K562 (cell line): ENCODE data around the gene SMAGP. TPM values are rescaled to one million over a fixed set of nuclear protein-coding genes. Genes with fewer than 3 reads are reported as not detected.

ENCODE experiments used
- ATAC-seq: fragments of 200-7000 bp; cut with Tn5 transposase; 3 replicates; pipeline ENCODE4 v1.9.1; 2020; ENCODE audit warnings: moderate library complexity
- BruUV-seq: library from RNA; stranded (reverse); fragments of 400-500 nt; replicated peaks from 2 replicates; lab custom pipeline; 2021; lab: Mats Ljungman, UMichigan
- CTCF ChIA-PET: fragments of 300-600 bp; formaldehyde crosslinking; extraction: SDS; loops from one replicate; lab custom pipeline; 2021; ENCODE audit warnings: low intra/inter-chr PET ratio; lab: Yijun Ruan, JAX
- POLR2A ChIA-PET: fragments of 300-600, 350-650 bp; sonication (Branson Sonifier 250); formaldehyde crosslinking; extraction: SDS; loops from one replicate; lab custom pipeline; 2021; ENCODE audit warnings: antibody characterized with exemption, inconsistent platforms; lab: Yijun Ruan, JAX
- DNase-seq, 4 experiments: peaks; one replicate each; pipeline versions ENCODE4 v3.0.0 to v3.0.0-alpha.2; 2011 to 2018; ENCODE audit warnings: low spot score in 3 of 4, mixed read lengths in 3 of 4; ENCODE audit errors: extremely low read depth in 1 of 4
- FAIRE-seq: peaks from 2 replicates; lab custom pipeline; 2011; peaks lifted over from hg19 to GRCh38; lab: Jason Lieb, UNC
- H2AFZ ChIP-seq: 2 replicates; pipeline ENCODE4 v1.6.0; 2011; ENCODE audit warnings: low read depth, low read length, control low read depth, inconsistent platforms
- H3K27ac ChIP-seq: fragments of 200-600 bp; 3 replicates; pipeline ENCODE4 v1.8.0; 2011; ENCODE audit warnings: low read depth, mild to moderate bottlenecking, control low read depth, inconsistent platforms, low read length, moderate library complexity, mixed read lengths; ENCODE audit errors: extremely low read depth
- H3K27me3 ChIP-seq, 2 experiments: fragments of 300-600 bp in 1 of 2; 2 replicates in 1 of 2; 3 replicates in 1 of 2; pipeline versions ENCODE4 v1.6.0 to v1.8.0; 2011; ENCODE audit warnings: inconsistent platforms in 2 of 2, low read length in 2 of 2, mild to moderate bottlenecking in 1 of 2, mixed read lengths in 1 of 2, moderate library complexity in 1 of 2; ENCODE audit not compliant: control insufficient read depth in 2 of 2, insufficient read depth in 2 of 2
- H3K36me3 ChIP-seq: fragments of 300-600 bp; 3 replicates; pipeline ENCODE4 v1.8.0; 2011; ENCODE audit warnings: mild to moderate bottlenecking, low read length, inconsistent platforms; ENCODE audit not compliant: control insufficient read depth, insufficient read depth
- H3K4me1 ChIP-seq, 2 experiments: fragments of 200-600 bp in 1 of 2; replicated peaks in 1 of 2; 2 replicates in 1 of 2; 3 replicates in 1 of 2; pipeline versions ENCODE4 v1.5.1 to v1.8.0; 2011; ENCODE audit warnings: inconsistent platforms in 2 of 2, low read length in 2 of 2, mild to moderate bottlenecking in 1 of 2, mixed read lengths in 1 of 2, moderate library complexity in 1 of 2; ENCODE audit not compliant: control insufficient read depth in 2 of 2, insufficient read depth in 2 of 2
- H3K4me2 ChIP-seq: 2 replicates; pipeline ENCODE4 v1.6.1; 2011; ENCODE audit warnings: low read length, control low read depth, inconsistent platforms, mixed read lengths; ENCODE audit not compliant: insufficient read depth
- H3K4me3 ChIP-seq: fragments of 200-600 bp; sonication (generic), shearing (Covaris generic); 2 replicates; pipeline ENCODE4 v1.5.1; 2016; ENCODE audit warnings: control low read depth, inconsistent platforms
- H3K79me2 ChIP-seq: fragments of 200-600 bp; 3 replicates; pipeline ENCODE4 v1.8.0; 2011; ENCODE audit warnings: low read length, inconsistent platforms; ENCODE audit not compliant: control insufficient read depth, insufficient read depth
- H3K9ac ChIP-seq, 2 experiments: 2 replicates each; pipeline versions ENCODE4 v1.6.0 to v1.6.1; 2011; ENCODE audit warnings: low read depth in 2 of 2, low read length in 2 of 2, control low read depth in 1 of 2, inconsistent platforms in 1 of 2, mild to moderate bottlenecking in 1 of 2, mixed read lengths in 1 of 2; ENCODE audit not compliant: insufficient read depth in 1 of 2
- H3K9me1 ChIP-seq: one replicate; pipeline ENCODE4 v1.6.0; 2011; ENCODE audit warnings: inconsistent platforms, mild to moderate bottlenecking, low read length, moderate library complexity; ENCODE audit not compliant: control insufficient read depth, insufficient read depth
- H3K9me3 ChIP-seq: replicated peaks from 2 replicates; pipeline ENCODE4 v1.5.1; 2011; ENCODE audit warnings: low read depth, low read length, inconsistent platforms; ENCODE audit not compliant: control insufficient read depth, insufficient read depth
- H4K20me1 ChIP-seq: replicated peaks from 2 replicates; pipeline ENCODE4 v1.6.1; 2011; ENCODE audit warnings: low read length, inconsistent platforms, mixed read lengths; ENCODE audit not compliant: control insufficient read depth, insufficient read depth
- BCOR ChIP-seq: fragments of 450-650 bp; IDR thresholded peaks from 2 replicates; pipeline ENCODE4 v1.6.1; 2016
- CBX8 ChIP-seq: fragments of 200-600 bp; sonication (generic); IDR thresholded peaks from 2 replicates; pipeline ENCODE4 v1.6.1; 2012; ENCODE audit warnings: borderline replicate concordance, mixed run types, low read depth, mild to moderate bottlenecking, moderate library complexity, mixed read lengths, low read length, control low read depth, inconsistent platforms; ENCODE audit not compliant: poor library complexity, severe bottlenecking; ENCODE audit errors: extremely low read depth
- HDAC2 ChIP-seq: fragments of 450-650 bp; IDR thresholded peaks from 2 replicates; pipeline ENCODE4 v1.6.1; 2016; ENCODE audit warnings: mild to moderate bottlenecking
- KDM1A ChIP-seq, 2 experiments: fragments of 450-650 bp; IDR thresholded peaks; 2 replicates each; pipeline ENCODE4 v1.6.1; 2016; ENCODE audit warnings: mild to moderate bottlenecking in 2 of 2
- KLF1 ChIP-seq: fragments of 450-650 bp; IDR thresholded peaks from 2 replicates; pipeline ENCODE4 v1.6.1; 2016; ENCODE audit warnings: missing genetic modification characterization, missing compliant biosample characterization
- MYBL2 ChIP-seq, 2 experiments: fragments of 450-650 bp in 1 of 2; sonication (generic) in 1 of 2; formaldehyde crosslinking in 1 of 2; IDR thresholded peaks; 2 replicates each; pipeline versions ENCODE4 v1.6.1 to v1.8.1; 2017 to 2022; ENCODE audit warnings: borderline replicate concordance in 1 of 2, inconsistent platforms in 1 of 2, low read depth in 1 of 2, mild to moderate bottlenecking in 1 of 2, missing genetic modification reagents in 1 of 2, moderate library complexity in 1 of 2
- NFE2L1 ChIP-seq: fragments of 450-650 bp; IDR thresholded peaks from 2 replicates; pipeline ENCODE4 v1.6.1; 2016; ENCODE audit warnings: missing genetic modification characterization, low read depth, mild to moderate bottlenecking, missing compliant biosample characterization, moderate library complexity, borderline replicate concordance
- RBM25 ChIP-seq: fragments of 200-400 bp; formaldehyde crosslinking; IDR thresholded peaks from 2 replicates; pipeline ENCODE4 v1.6.1; 2018; ENCODE audit warnings: low read length, low read depth, moderate library complexity; ENCODE audit not compliant: severe bottlenecking
- RCOR1 ChIP-seq, 2 experiments: IDR thresholded peaks; 2 replicates each; pipeline ENCODE4 v1.6.1; 2012; ENCODE audit warnings: low read depth in 2 of 2, low read length in 2 of 2, borderline replicate concordance in 1 of 2, improper control_type of control experiment in 1 of 2
- RNF2 ChIP-seq: sonication (generic); IDR thresholded peaks from 2 replicates; pipeline ENCODE4 v1.6.1; 2016
- RUNX1 ChIP-seq: sonication (generic); IDR thresholded peaks from 2 replicates; pipeline ENCODE4 v1.6.1; 2016; ENCODE audit warnings: antibody characterized with exemption, low read depth
- SP2 ChIP-seq: IDR thresholded peaks from 2 replicates; pipeline ENCODE4 v1.6.1; 2011; ENCODE audit warnings: mild to moderate bottlenecking, low read depth, low read length, moderate library complexity; ENCODE audit not compliant: poor library complexity, severe bottlenecking; ENCODE audit errors: extremely low read depth
- TOE1 ChIP-seq, 2 experiments: fragments of 450-650 bp in 1 of 2; sonication (generic) in 1 of 2; formaldehyde crosslinking in 1 of 2; IDR thresholded peaks; 2 replicates each; pipeline versions ENCODE4 v1.7.1 to v1.8.0; 2016 to 2022; ENCODE audit warnings: borderline replicate concordance in 2 of 2, mild to moderate bottlenecking in 2 of 2, antibody characterized with exemption in 1 of 2, inconsistent platforms in 1 of 2, low read depth in 1 of 2, missing genetic modification reagents in 1 of 2, moderate library complexity in 1 of 2
- ZNF444 ChIP-seq: fragments of 250-450 bp; sonication (Bioruptor Pico); IDR thresholded peaks from 2 replicates; pipeline ENCODE4 v1.4.0; 2020; ENCODE audit warnings: mild to moderate bottlenecking, moderate library complexity
- ZNF655 ChIP-seq: fragments of 250-450 bp; sonication (Bioruptor Pico); IDR thresholded peaks from 2 replicates; pipeline ENCODE4 v1.5.0; 2021
- WGBS: fragments of 100-300 bp; shearing (Covaris generic); methylation state at CpG from one replicate; pipeline ENCODE4 v1.1.6; 2016; ENCODE audit warnings: low coverage, mixed read lengths; ENCODE audit not compliant: insufficient coverage; ENCODE audit errors: missing lambda C conversion rate; 5-methylcytosine and 5-hydroxymethylcytosine counted together
- in situ Hi-C: fragments of 300-500 bp; cut with MboI; formaldehyde crosslinking; loops from 4 replicates; pipeline ENCODE4 v1.15.0; 2018; ENCODE audit warnings: inconsistent platforms, mixed read lengths
- intact Hi-C: fragments of 100-400 bp; cut with micrococcal nuclease; formaldehyde crosslinking; loops from 2 replicates; pipeline ENCODE4 v1.14.2; 2022
- polyA plus RNA-seq, 8 experiments: library from polyadenylated mRNA; depleted of rRNA in 4 of 8; stranded (reverse) in 5 of 8; unstranded in 3 of 8; fragments of >200 nt; fragmentation: Nextera tagmentation in 2 of 8; fragmentation: Illumina TruSeq in 1 of 8; extraction: Ambion mirVana in 2 of 8; extraction: Trizol in 1 of 8; gene quantifications; 2 replicates each; pipeline versions ENCODE4 v1.2.1 to v1.2.3, GENCODE V29; 2011 to 2014; ENCODE audit warnings: inconsistent platforms in 1 of 8, missing spikeins in 1 of 8
- total RNA-seq, 7 experiments: library from RNA; depleted of rRNA in 6 of 7; stranded (reverse); fragments of >200 nt in 6 of 7; fragmentation: Illumina TruSeq in 2 of 7; extraction: Trizol in 2 of 7; gene quantifications; 2 replicates each; pipeline versions ENCODE4 v1.2.1 to v1.2.3, GENCODE V29; 2011 to 2021; ENCODE audit warnings: low replicate concordance in 1 of 7

Gene SMAGP
- total and polyA plus RNA-seq, 9 of the 15 experiments (the other 6 are each of a cell fraction or from before 2014, with no cell fraction given), result 23.1 to 62.3 (median 29.9) TPM

DNA sequence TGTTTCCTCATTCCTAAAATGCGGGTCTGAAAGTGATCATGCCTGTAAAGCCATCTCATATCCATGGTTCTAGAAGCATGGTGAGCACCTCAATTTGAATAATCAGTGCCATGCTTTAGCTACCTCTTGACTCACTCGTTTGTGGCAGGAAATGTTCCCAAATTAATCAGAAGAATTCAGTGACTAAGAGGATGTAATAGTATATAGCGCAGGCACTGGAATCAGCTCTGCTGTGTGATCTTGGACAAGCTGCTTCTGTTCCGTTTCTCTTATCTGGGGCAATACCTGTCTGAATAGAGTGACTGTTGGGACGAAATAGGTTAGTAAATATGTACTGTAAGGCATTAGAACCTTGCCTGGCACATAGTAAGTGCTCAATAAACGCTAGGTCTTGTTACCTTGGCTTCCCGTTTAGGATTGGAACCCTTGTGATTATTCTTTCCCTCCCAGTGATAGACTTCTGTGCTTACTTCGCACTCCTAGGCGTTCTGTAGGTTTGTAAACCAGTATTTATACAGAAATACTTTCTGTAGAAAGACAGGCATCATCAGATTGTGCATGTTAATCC lies 820 bp upstream of the SMAGP start:
- Histone ChIP-seq H3K27ac (no peak overlapping the region), H3K9me1 (no peaks in the 10 kb centered on the region), H3K27me3 (no peaks in the 10 kb centered on the region), H2AFZ (peak overlapping the region; percentile 97), H4K20me1 (no peaks in the 10 kb centered on the region; the same call in 1 of the 2 replicates), H3K79me2 (peaks cover 21% of the 10 kb centered on the region), H3K4me1 (peaks cover 17 to 18% of the 10 kb centered on the region in 2 experiments; a peak in 4 of 5 replicates), H3K4me2 (peak overlapping the region; percentile 94), H3K36me3 (peaks cover 5% of the 10 kb centered on the region; the same call in 1 of the 3 replicates), H3K9me3 (no peaks in the 10 kb centered on the region), H3K9ac (peak overlapping the region; percentile 64 to 93; a peak in 3 of 4 replicates), H3K4me3 (peak overlapping the region; percentile 80)
- intact Hi-C loops, result no loop called here
- DNase-seq (no peak), ATAC-seq (no peak), FAIRE-seq (no peak)
- no TSS peak for BruUV-seq
- POLR2A ChIA-PET, result interaction anchor here (0.6 to 0.8 kb wide), 2 partner anchors 53 to 70 kb away, joined by 3 read pairs; partner anchors contain the start of gene POU6F1
- CTCF ChIA-PET, result interaction anchor here (2.7 kb wide), 1 partner anchor 70 kb away, joined by 34 read pairs; no protein-coding TSS in a partner anchor
- WGBS, result 33% methylated on average over 9 of the region's 9 CpGs
- in situ Hi-C loops, result no loop called here
- no peak for TF ChIP-seq ZNF655 (CRISPR knock-in tag)
- no peak for TF ChIP-seq SP2
- TF ChIP-seq RUNX1, result no peak
- TF ChIP-seq HDAC2, result 0 out of 2 replicates have a peak, but pooled peaks have one; percentile 14
- 0 out of 4 replicates have a peak, but pooled peaks of 1 of the 2 experiments have one; percentile 19 for TF ChIP-seq RCOR1 (IDR thresholded peaks at IDR 0.05; ENCODE audit: borderline replicate concordance in 1 of 2, low read depth in 2 of 2, low read length in 2 of 2)
- peak; percentile 40 to 47; a peak in 3 of 4 replicates for TF ChIP-seq KDM1A (IDR thresholded peaks at IDR 0.05)
- no peak for TF ChIP-seq TOE1 (IDR thresholded peaks at IDR 0.05; ENCODE audit: borderline replicate concordance)
- no peak for TF ChIP-seq TOE1 (CRISPR knock-in tag; IDR thresholded peaks at IDR 0.05; ENCODE audit: borderline replicate concordance, low read depth)
- no peak for TF ChIP-seq RNF2
- TF ChIP-seq MYBL2 (IDR thresholded peaks at IDR 0.05; ENCODE audit: low read depth), result no peak
- no peak for TF ChIP-seq MYBL2 (CRISPR knock-in tag; IDR thresholded peaks at IDR 0.05; ENCODE audit: borderline replicate concordance)
- TF ChIP-seq BCOR, result peak; percentile 41; the same call in 1 of the 2 replicates
- no peak for TF ChIP-seq KLF1 (tag)
- peak; percentile 62 for TF ChIP-seq RBM25
- no peak for TF ChIP-seq CBX8
- no peak for TF ChIP-seq NFE2L1
- TF ChIP-seq ZNF444 (CRISPR knock-in tag), result no peak
- TF ChIP-seq, all 486 proteins: peak for 5
